Fibroblast of pulmonary artery (primary cell): Measurements from ENCODE around the gene ENPP7.

ENCODE experiments used
- DNase-seq: peaks from one replicate; pipeline ENCODE4 v3.0.0-alpha.2; 2010; ENCODE audit warnings: low read depth
- H3K4me3 ChIP-seq: replicated peaks from 2 replicates; pipeline ENCODE4 v1.5.1; 2011; ENCODE audit warnings: low read depth, mild to moderate bottlenecking, control low read depth, low read length, moderate library complexity
- TF ChIP-seq, protein P1 (sequence below): IDR thresholded peaks from 2 replicates; pipeline ENCODE4 v1.5.1; 2011; ENCODE audit warnings: mild to moderate bottlenecking, control low read depth, low read length, inconsistent platforms; ENCODE audit errors: missing control alignments

ENPP7 gene

GRCh38 chr17:79730769-79731483, at the start of gene ENPP7:
Gene ENPP7 (plus strand): TSS chr17:79730943. CDS start chr17:79731140, 197 bp downstream.
- TF ChIP-seq, protein P1, sequence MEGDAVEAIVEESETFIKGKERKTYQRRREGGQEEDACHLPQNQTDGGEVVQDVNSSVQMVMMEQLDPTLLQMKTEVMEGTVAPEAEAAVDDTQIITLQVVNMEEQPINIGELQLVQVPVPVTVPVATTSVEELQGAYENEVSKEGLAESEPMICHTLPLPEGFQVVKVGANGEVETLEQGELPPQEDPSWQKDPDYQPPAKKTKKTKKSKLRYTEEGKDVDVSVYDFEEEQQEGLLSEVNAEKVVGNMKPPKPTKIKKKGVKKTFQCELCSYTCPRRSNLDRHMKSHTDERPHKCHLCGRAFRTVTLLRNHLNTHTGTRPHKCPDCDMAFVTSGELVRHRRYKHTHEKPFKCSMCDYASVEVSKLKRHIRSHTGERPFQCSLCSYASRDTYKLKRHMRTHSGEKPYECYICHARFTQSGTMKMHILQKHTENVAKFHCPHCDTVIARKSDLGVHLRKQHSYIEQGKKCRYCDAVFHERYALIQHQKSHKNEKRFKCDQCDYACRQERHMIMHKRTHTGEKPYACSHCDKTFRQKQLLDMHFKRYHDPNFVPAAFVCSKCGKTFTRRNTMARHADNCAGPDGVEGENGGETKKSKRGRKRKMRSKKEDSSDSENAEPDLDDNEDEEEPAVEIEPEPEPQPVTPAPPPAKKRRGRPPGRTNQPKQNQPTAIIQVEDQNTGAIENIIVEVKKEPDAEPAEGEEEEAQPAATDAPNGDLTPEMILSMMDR, result no peak
- H3K4me3 ChIP-seq, result no peak within 1 kb of the TSS
- no peak for DNase-seq

- TF ChIP-seq, protein P1, result no peak
- H3K4me3 ChIP-seq, result no peak overlapping the region
- DNase-seq, result no peak
Observed at GRCh38 chr17:79681101-79681621, 49.6 kb upstream of the ENPP7 start.

DNA sequence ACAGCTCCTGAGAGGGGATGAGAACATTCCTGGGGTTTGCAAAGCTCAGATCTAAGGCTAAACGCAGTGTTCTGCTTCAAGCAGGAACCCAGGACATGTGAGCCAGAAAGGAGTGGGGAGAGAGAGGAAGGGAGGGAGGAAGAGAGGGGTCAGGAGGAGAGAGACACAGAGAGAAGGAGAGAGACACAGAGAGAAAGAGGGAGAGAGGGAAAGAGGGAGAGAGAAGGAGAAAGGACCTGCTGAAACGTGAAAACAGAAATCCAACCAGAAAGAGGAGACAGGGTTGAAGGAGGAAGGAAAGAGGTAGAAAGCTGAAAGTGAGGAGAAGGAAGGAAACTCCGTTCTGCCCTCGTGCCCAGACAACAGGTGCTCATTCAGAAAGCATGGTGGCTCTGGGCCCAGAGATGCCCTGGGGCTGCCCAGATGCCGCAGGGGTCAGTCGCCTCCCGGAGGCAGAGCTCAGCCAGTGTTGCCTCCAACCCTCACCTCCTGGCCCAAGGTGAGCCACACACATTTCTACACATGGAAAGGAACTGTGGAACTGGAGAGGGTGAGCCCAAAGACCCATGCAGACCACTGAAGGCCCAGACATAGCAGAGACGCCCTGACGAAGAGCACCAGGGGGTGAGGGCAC, 49.0 kb upstream of the ENPP7 start:
- H3K4me3 ChIP-seq, result no peak overlapping the region

DNA sequence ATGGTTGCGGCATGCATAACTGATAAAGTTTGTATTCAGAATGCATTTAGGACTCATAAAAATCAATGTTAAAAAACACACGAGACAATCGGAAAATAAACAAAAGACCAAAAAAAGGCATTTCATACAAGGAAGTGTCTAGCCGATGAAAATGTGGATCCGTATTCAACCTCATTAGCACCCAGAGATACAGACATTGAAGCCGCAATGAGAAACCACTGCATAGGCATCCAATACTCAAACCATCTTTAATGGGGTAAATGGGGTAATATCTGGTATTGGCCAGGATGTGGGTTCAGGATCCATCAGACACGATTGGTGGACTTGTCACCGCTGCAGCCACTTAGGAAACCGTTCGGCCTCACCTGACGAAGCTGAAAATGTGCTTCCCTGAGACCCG, 47.4 kb upstream of the ENPP7 start:
- TF ChIP-seq, protein P1, result no peak
- DNase-seq, result no peak
- no peak overlapping the region for H3K4me3 ChIP-seq

More for the DNA sequence above, 49.0 kb upstream of the ENPP7 start:
- DNase-seq, result no peak
- TF ChIP-seq, protein P1, result no peak

DNA sequence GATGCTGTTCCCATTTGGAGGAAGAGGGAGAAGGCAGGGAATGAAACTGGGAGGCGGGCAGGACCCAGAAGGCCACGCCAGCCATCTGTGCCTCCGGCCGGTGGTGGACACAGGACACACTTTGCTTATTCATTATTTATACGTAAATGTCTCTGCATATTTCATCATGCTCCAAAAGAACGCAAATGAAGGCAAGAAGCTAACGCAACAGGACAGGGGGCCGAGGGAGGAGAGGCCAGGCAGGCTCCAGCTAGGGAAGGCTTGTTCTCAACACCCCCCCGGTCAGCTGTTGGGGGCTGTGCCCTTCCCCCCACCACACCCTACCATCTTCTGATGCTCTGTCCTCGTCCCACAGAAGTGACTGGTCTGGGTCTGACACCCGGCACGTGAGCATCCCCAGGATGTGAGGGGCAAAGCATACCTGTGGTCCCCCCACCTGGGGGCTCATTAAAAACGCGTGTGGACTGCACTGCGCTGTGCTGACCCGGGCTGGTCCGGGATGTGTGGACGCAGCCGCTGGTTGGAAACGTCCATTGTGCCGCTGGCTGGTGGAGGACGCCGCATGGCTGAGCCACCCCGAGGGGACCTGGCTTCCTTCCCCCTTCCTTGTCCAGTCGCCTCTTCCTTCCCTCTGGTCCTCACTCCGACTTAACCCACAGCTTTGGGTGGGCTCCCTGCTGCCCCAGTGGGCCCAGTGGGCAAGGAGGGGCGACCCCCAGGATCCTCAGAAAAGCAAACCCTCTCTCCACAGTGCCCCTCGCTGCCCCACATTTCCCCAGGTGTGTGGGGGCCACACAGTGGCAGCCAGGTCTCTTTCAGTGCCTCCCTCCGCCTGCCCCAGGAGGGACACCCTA, 46.4 kb upstream of the ENPP7 start:
- TF ChIP-seq, protein P1, result no peak
- no peak for DNase-seq

GRCh38 chr17:79685121-79685520, 45.6 kb upstream of the ENPP7 start:
- TF ChIP-seq, protein P1, result no peak
- DNase-seq, result no peak
- no peak overlapping the region for H3K4me3 ChIP-seq

More for the DNA sequence above, 46.4 kb upstream of the ENPP7 start:
- H3K4me3 ChIP-seq, result no peak overlapping the region
